Fibroblast of lung (primary cell): ENCODE data around the gene DAGLA. TPM values are rescaled to one million over a fixed set of nuclear protein-coding genes. Genes with fewer than 3 reads are reported as not detected.

Experiments used
- DNase-seq, 2 donors: peaks; one replicate each; pipeline versions ENCODE4 v3.0.0 to v3.0.0-alpha.2; 2010; ENCODE audit warnings: low read depth in 2 of 2
- H2AFZ ChIP-seq: 2 replicates; pipeline ENCODE4 v1.5.1; 2012; ENCODE audit warnings: low read length, control low read depth, inconsistent platforms
- H3K27ac ChIP-seq: 2 replicates; pipeline ENCODE4 v1.5.1; 2011; ENCODE audit warnings: low read length, control low read depth; ENCODE audit not compliant: insufficient read depth
- H3K27me3 ChIP-seq: 2 replicates; pipeline ENCODE4 v1.5.1; 2011; ENCODE audit warnings: mild to moderate bottlenecking, low read length; ENCODE audit not compliant: control insufficient read depth, insufficient read depth
- H3K36me3 ChIP-seq: 2 replicates; pipeline ENCODE4 v1.5.1; 2011; ENCODE audit warnings: low read length; ENCODE audit not compliant: control insufficient read depth, insufficient read depth
- H3K4me1 ChIP-seq: 2 replicates; pipeline ENCODE4 v1.5.1; 2011; ENCODE audit warnings: low read length; ENCODE audit not compliant: control insufficient read depth, insufficient read depth; ENCODE audit errors: extremely low read depth
- H3K4me2 ChIP-seq: 2 replicates; pipeline ENCODE4 v1.5.1; 2011; ENCODE audit warnings: low read length, control low read depth; ENCODE audit not compliant: insufficient read depth; ENCODE audit errors: extremely low read depth
- H3K4me3 ChIP-seq, 4 experiments: fragments of 200-600 bp in 1 of 4; sonication (generic) in 1 of 4; replicated peaks in 1 of 4; 2 replicates each; pipeline ENCODE4 v1.5.1; 2011 to 2016; ENCODE audit warnings: low read length in 4 of 4, low read depth in 3 of 4, mild to moderate bottlenecking in 3 of 4, control low read depth in 2 of 4, inconsistent platforms in 1 of 4, mixed read lengths in 1 of 4; ENCODE audit not compliant: insufficient read depth in 1 of 4; ENCODE audit errors: control extremely low read depth in 1 of 4
- H3K79me2 ChIP-seq: 2 replicates; pipeline ENCODE4 v1.5.1; 2012; ENCODE audit warnings: mild to moderate bottlenecking, low read length, inconsistent platforms; ENCODE audit not compliant: control insufficient read depth, insufficient read depth
- H3K9ac ChIP-seq: 2 replicates; pipeline ENCODE4 v1.5.1; 2011; ENCODE audit warnings: mild to moderate bottlenecking, low read length, control low read depth; ENCODE audit not compliant: insufficient read depth
- H3K9me3 ChIP-seq: 2 replicates; pipeline ENCODE4 v1.5.1; 2012; ENCODE audit warnings: low read depth, low read length; ENCODE audit not compliant: control insufficient read depth, insufficient read depth
- H4K20me1 ChIP-seq: 2 replicates; pipeline ENCODE4 v1.5.1; 2011; ENCODE audit warnings: low read length; ENCODE audit not compliant: control insufficient read depth, insufficient read depth; ENCODE audit errors: extremely low read depth
- CTCF ChIP-seq, 2 donors: IDR thresholded peaks in 1 of 2; conservative IDR thresholded peaks in 1 of 2; 1 replicate in 1 of 2; 2 replicates in 1 of 2; pipeline ENCODE4 v1.5.1; 2011 to 2012; ENCODE audit warnings: low read length in 2 of 2, control low read depth in 1 of 2, inconsistent platforms in 1 of 2, low read depth in 1 of 2, mild to moderate bottlenecking in 1 of 2
- EZH2 ChIP-seq: IDR thresholded peaks from 2 replicates; pipeline ENCODE4 v1.5.1; 2012; ENCODE audit warnings: low read length, control low read depth, mild to moderate bottlenecking; ENCODE audit errors: missing control alignments
- polyA plus RNA-seq, 2 donors: library from polyadenylated mRNA; depleted of rRNA in 1 of 2; stranded (reverse) in 1 of 2; unstranded in 1 of 2; fragments of >200 nt; gene quantifications; 2 replicates each; pipeline ENCODE4 v1.2.1, GENCODE V29; 2011 to 2012; ENCODE audit warnings: missing spikeins in 1 of 2
- total RNA-seq: library from RNA; depleted of rRNA; stranded (reverse); fragments of >200 nt; gene quantifications from 2 replicates; pipeline ENCODE4 v1.2.1, GENCODE V29; 2014

Gene DAGLA
- total and polyA plus RNA-seq, 2 donors (not counting 1 experiment from before 2014, with no cell fraction given), result 1.00 to 2.0 TPM

GRCh38 chr11:61734767-61735166 lies 54.6 kb downstream of the DAGLA start:
- Histone ChIP-seq H2AFZ (no peak overlapping the region), H3K27ac (no peak overlapping the region), H3K27me3 (no peaks in the 10 kb centered on the region), H3K4me1 (peaks cover 9% of the 10 kb centered on the region), H4K20me1 (no peaks in the 10 kb centered on the region), H3K79me2 (no peaks in the 10 kb centered on the region), H3K9me3 (no peaks in the 10 kb centered on the region), H3K4me2 (no peak overlapping the region), H3K4me3 (no peak overlapping the region), H3K9ac (no peak overlapping the region), H3K36me3 (peaks cover 2% of the 10 kb centered on the region)
- DNase-seq, result no peak
- TF ChIP-seq CTCF (conservative IDR thresholded peaks at IDR 0.05 in 1 of 2, IDR thresholded peaks at IDR 0.05 in 1 of 2; ENCODE audit: low read depth in 1 of 2, low read length in 2 of 2) (no peak), EZH2 (no peak)

GRCh38 chr11:61735391-61735790 lies 55.2 kb downstream of the DAGLA start:
- DNase-seq, result no peak
- Histone ChIP-seq H3K9me3 (no peaks in the 10 kb centered on the region), H2AFZ (no peak overlapping the region), H3K27me3 (no peaks in the 10 kb centered on the region), H4K20me1 (no peaks in the 10 kb centered on the region), H3K9ac (no peak overlapping the region), H3K36me3 (peaks cover 2% of the 10 kb centered on the region), H3K79me2 (no peaks in the 10 kb centered on the region), H3K4me3 (no peak overlapping the region), H3K27ac (no peak overlapping the region), H3K4me2 (no peak overlapping the region), H3K4me1 (peaks cover 9% of the 10 kb centered on the region)
- TF ChIP-seq CTCF (conservative IDR thresholded peaks at IDR 0.05 in 1 of 2, IDR thresholded peaks at IDR 0.05 in 1 of 2; ENCODE audit: low read depth in 1 of 2, low read length in 2 of 2) (no peak), EZH2 (no peak)

GRCh38 chr11:61736310-61736709 lies 56.1 kb downstream of the DAGLA start:
- TF ChIP-seq EZH2, result no peak
- TF ChIP-seq CTCF (conservative IDR thresholded peaks at IDR 0.05 in 1 of 2, IDR thresholded peaks at IDR 0.05 in 1 of 2; ENCODE audit: low read depth in 1 of 2, low read length in 2 of 2), result no peak
- no peak overlapping the region for H3K9ac ChIP-seq
- no peak overlapping the region for H3K4me2 ChIP-seq
- no peaks in the 10 kb centered on the region for H3K79me2 ChIP-seq
- H3K27ac ChIP-seq, result no peak overlapping the region
- H2AFZ ChIP-seq, result no peak overlapping the region
- peaks cover 2% of the 10 kb centered on the region for H3K36me3 ChIP-seq
- H3K4me3 ChIP-seq, result no peak overlapping the region
- no peak for DNase-seq
- H3K9me3 ChIP-seq, result no peaks in the 10 kb centered on the region
- peaks cover 9% of the 10 kb centered on the region for H3K4me1 ChIP-seq
- H3K27me3 ChIP-seq, result no peaks in the 10 kb centered on the region
- no peaks in the 10 kb centered on the region for H4K20me1 ChIP-seq
